Naive thymus-derived CD8-positive, alpha-beta T cell (primary cell): ENCODE data around the gene DTX3. TPM values are rescaled to one million over a fixed set of nuclear protein-coding genes. Genes with fewer than 3 reads are reported as not detected.

Experiments used
- ATAC-seq, 2 donors: fragments of 150-1000 bp; cut with Tn5 transposase in 1 of 2; sonication (Bioruptor Pico), chemical (Tn5 transposase) in 1 of 2; 1 replicate in 1 of 2; 2 replicates in 1 of 2; pipeline ENCODE4 v1.10.0; 2021; ENCODE audit warnings: mild to moderate bottlenecking in 2 of 2, moderate library complexity in 2 of 2
- POLR2A ChIA-PET: fragments of 350-600 bp; sonication (Branson Sonifier 250); formaldehyde crosslinking; loops from one replicate; lab custom pipeline; 2021; ENCODE audit warnings: antibody characterized with exemption; lab: Charles Lee
- DNase-seq, 10 donors: peaks; one replicate each; pipeline versions ENCODE4 v3.0.0 to v3.0.0-alpha.2; 2020 to 2022
- H3K27ac Mint-ChIP-seq, 10 donors: one replicate each; pipeline ENCODE4 v1.8.0; 2020 to 2022; ENCODE audit warnings: mild to moderate bottlenecking in 10 of 10, mixed read lengths in 10 of 10, moderate library complexity in 4 of 10, inconsistent platforms in 1 of 10
- H3K27me3 Mint-ChIP-seq, 5 donors: one replicate each; pipeline ENCODE4 v1.8.0; 2021 to 2022; ENCODE audit warnings: mixed read lengths in 5 of 5
- H3K36me3 Mint-ChIP-seq, 3 donors: one replicate each; pipeline ENCODE4 v1.8.0; 2020 to 2022; ENCODE audit warnings: mixed read lengths in 3 of 3, mild to moderate bottlenecking in 2 of 3, inconsistent platforms in 1 of 3
- H3K4me1 Mint-ChIP-seq, 4 donors: one replicate each; pipeline ENCODE4 v1.8.0; 2021 to 2022; ENCODE audit warnings: mixed read lengths in 4 of 4
- H3K4me3 Mint-ChIP-seq, 10 donors: one replicate each; pipeline ENCODE4 v1.8.0; 2020 to 2022; ENCODE audit warnings: mild to moderate bottlenecking in 10 of 10, mixed read lengths in 10 of 10, moderate library complexity in 6 of 10, inconsistent platforms in 1 of 10
- H3K9me3 Mint-ChIP-seq, 9 donors: one replicate each; pipeline ENCODE4 v1.8.0; 2020 to 2022; ENCODE audit warnings: mixed read lengths in 9 of 9, mild to moderate bottlenecking in 3 of 9, inconsistent platforms in 1 of 9, moderate library complexity in 1 of 9
- polyA plus RNA-seq, 3 donors: library from polyadenylated mRNA; unstranded; fragments of 300-500 nt; fragmentation: Illumina TruSeq; gene quantifications; one replicate each; pipeline ENCODE4 v1.2.3, GENCODE V29; 2021
- total RNA-seq, 8 experiments: library from RNA in 2 of 8; stranded (reverse) in 2 of 8; gene quantifications; one replicate each; pipeline ENCODE4 v1.2.3 and lab custom pipeline; 2021 to 2026

The DTX3 gene
- total and polyA plus RNA-seq, 5 experiments from 2014 or later, result 4.9 to 36.3 (median 9.4) TPM

- Mint-ChIP-seq H3K27ac (peak overlapping the region; percentile 1 to 97 (median 91)), H3K9me3 (no peaks in the 10 kb centered on the region), H3K36me3 (peaks cover 0 to 51% (median 16%) of the 10 kb centered on the region in 3 donors), H3K27me3 (no peaks in the 10 kb centered on the region), H3K4me1 (peaks cover 18 to 43% (median 35%) of the 10 kb centered on the region in 4 donors), H3K4me3 (peak overlapping the region; percentile 78 to 94 (median 85))
- ATAC-seq (peak; percentile 37 to 58), DNase-seq (peak in 1 of 10 donors; percentile 29)
- POLR2A ChIA-PET, result interaction anchor here (0.8 to 1.4 kb wide), 2 partner anchors 12 to 18 kb away, joined by 3 to 5 read pairs; partner anchors contain the start of gene PIP4K2C
These were observed 1.3 kb upstream of the DTX3 start for GRCh38 chr12:57603324-57603723.

- Mint-ChIP-seq H3K9me3 (no peaks in the 10 kb centered on the region), H3K27me3 (no peaks in the 10 kb centered on the region), H3K27ac (peak overlapping the region; percentile 86 to 97 (median 92)), H3K4me1 (peaks cover 18 to 43% (median 35%) of the 10 kb centered on the region in 4 donors), H3K36me3 (peaks cover 0 to 45% (median 16%) of the 10 kb centered on the region in 3 donors), H3K4me3 (peak overlapping the region; percentile 78 to 94 (median 85))
- no peak for DNase-seq
- POLR2A ChIA-PET, result interaction anchor here (0.7 to 1.4 kb wide), 3 partner anchors 12 to 90 kb away, joined by 3 to 5 read pairs (median 3); partner anchors contain the start of gene PIP4K2C
- no peak for ATAC-seq
These were observed 690 bp upstream of the DTX3 start for GRCh38 chr12:57603815-57604453.

GRCh38 chr12:57604992-57605810, 577 bp downstream of the DTX3 start:
- Mint-ChIP-seq H3K36me3 (peaks cover 0 to 32% (median 16%) of the 10 kb centered on the region in 3 donors), H3K4me3 (peak overlapping the region; percentile 78 to 94 (median 88)), H3K27ac (peak overlapping the region; percentile 79 to 96 (median 91)), H3K9me3 (no peaks in the 10 kb centered on the region), H3K27me3 (no peaks in the 10 kb centered on the region), H3K4me1 (peaks cover 19 to 45% (median 36%) of the 10 kb centered on the region in 4 donors)
- POLR2A ChIA-PET, result interaction anchor here (0.6 to 2.0 kb wide), 6 partner anchors 9 to 1310 kb away, joined by 3 to 5 read pairs (median 3); no protein-coding TSS in a partner anchor
- no peak for DNase-seq
- peak; percentile 56 to 68 for ATAC-seq

GRCh38 chr12:57605811-57606311, 1.2 kb downstream of the DTX3 start:
- H3K27ac Mint-ChIP-seq, result peak overlapping the region; percentile 79 to 96 (median 91)
- peak overlapping the region in 9 of 10 donors; percentile 75 to 90 (median 88) for H3K4me3 Mint-ChIP-seq
- H3K4me1 Mint-ChIP-seq, result peaks cover 22 to 52% (median 41%) of the 10 kb centered on the region in 4 donors
- DNase-seq (no peak), ATAC-seq (no peak)
- H3K27me3 Mint-ChIP-seq, result peaks cover 0 to 3% (median 0%) of the 10 kb centered on the region in 5 donors
- POLR2A ChIA-PET, result interaction anchor here (0.6 to 2.0 kb wide), 5 partner anchors 9 to 1311 kb away, joined by 3 to 5 read pairs (median 3); no protein-coding TSS in a partner anchor
- no peaks in the 10 kb centered on the region for H3K9me3 Mint-ChIP-seq
- H3K36me3 Mint-ChIP-seq, result peaks cover 0 to 25% (median 12%) of the 10 kb centered on the region in 3 donors

- peaks cover 22 to 55% (median 43%) of the 10 kb centered on the region in 4 donors for H3K4me1 Mint-ChIP-seq
- ATAC-seq (no peak), DNase-seq (no peak)
- H3K9me3 Mint-ChIP-seq, result no peaks in the 10 kb centered on the region
- H3K27me3 Mint-ChIP-seq, result peaks cover 0 to 3% (median 0%) of the 10 kb centered on the region in 5 donors
- peaks cover 0 to 20% (median 7%) of the 10 kb centered on the region in 3 donors for H3K36me3 Mint-ChIP-seq
- POLR2A ChIA-PET, result interaction anchor here (1.1 to 2.0 kb wide), 3 partner anchors 8 to 120 kb away, joined by 3 to 5 read pairs (median 5); no protein-coding TSS in a partner anchor
- peak overlapping the region in 2 of 10 donors; percentile 37 to 66 for H3K27ac Mint-ChIP-seq
- H3K4me3 Mint-ChIP-seq, result peak overlapping the region in 5 of 10 donors; percentile 8 to 88 (median 62)
These were observed 1.8 kb downstream of the DTX3 start for GRCh38 chr12:57606399-57606798.

GRCh38 chr12:57606821-57607220, 2.2 kb downstream of the DTX3 start:
- POLR2A ChIA-PET, result interaction anchor here (0.8 kb wide), 1 partner anchor 67 kb away, joined by 3 read pairs; no protein-coding TSS in a partner anchor

GRCh38 chr12:57607958-57608663, 3.5 kb downstream of the DTX3 start:
- DNase-seq, result no peak
- Mint-ChIP-seq H3K27me3 (peaks cover 0 to 10% (median 8%) of the 10 kb centered on the region in 5 donors), H3K27ac (peak overlapping the region in 1 of 10 donors; percentile 4), H3K9me3 (no peaks in the 10 kb centered on the region), H3K4me1 (peaks cover 18 to 48% (median 40%) of the 10 kb centered on the region in 4 donors), H3K4me3 (no peak overlapping the region), H3K36me3 (peaks cover 0 to 6% (median 1%) of the 10 kb centered on the region in 3 donors)
- ATAC-seq, result no peak
- POLR2A ChIA-PET, result interaction anchor here (0.5 kb wide), 1 partner anchor 15 kb away, joined by 3 read pairs; no protein-coding TSS in a partner anchor

More at GRCh38 chr12:57606821-57607220, 2.2 kb downstream of the DTX3 start:
- Mint-ChIP-seq H3K9me3 (no peaks in the 10 kb centered on the region), H3K27ac (peak overlapping the region in 1 of 10 donors; percentile 38), H3K36me3 (peaks cover 0 to 16% (median 3%) of the 10 kb centered on the region in 3 donors), H3K27me3 (peaks cover 0 to 3% (median 0%) of the 10 kb centered on the region in 5 donors), H3K4me3 (peak overlapping the region in 2 of 10 donors; percentile 8 to 10), H3K4me1 (peaks cover 22 to 55% (median 44%) of the 10 kb centered on the region in 4 donors)
- ATAC-seq (no peak), DNase-seq (no peak)

GRCh38 chr12:57609101-57609780, 4.6 kb downstream of the DTX3 start:
- H3K27me3 Mint-ChIP-seq, result peaks cover 0 to 18% (median 8%) of the 10 kb centered on the region in 5 donors
- peaks cover 0 to 6% (median 1%) of the 10 kb centered on the region in 3 donors for H3K36me3 Mint-ChIP-seq
- H3K27ac Mint-ChIP-seq, result no peak overlapping the region
- no peaks in the 10 kb centered on the region for H3K9me3 Mint-ChIP-seq
- H3K4me3 Mint-ChIP-seq, result peak overlapping the region in 1 of 10 donors; percentile 6
- H3K4me1 Mint-ChIP-seq, result peaks cover 12 to 37% (median 31%) of the 10 kb centered on the region in 4 donors
- no peak for DNase-seq
- ATAC-seq, result no peak
- POLR2A ChIA-PET, result interaction anchor here (0.6 kb wide), 1 partner anchor 132 kb away, joined by 3 read pairs; no protein-coding TSS in a partner anchor

GRCh38 chr12:57609781-57610553, 5.3 kb downstream of the DTX3 start:
- POLR2A ChIA-PET, result interaction anchor here (0.6 to 0.8 kb wide), 3 partner anchors 33 to 132 kb away, joined by 3 read pairs; no protein-coding TSS in a partner anchor
- Mint-ChIP-seq H3K27ac (peak overlapping the region in 6 of 10 donors; percentile 43 to 89 (median 59)), H3K36me3 (peaks cover 0 to 6% (median 1%) of the 10 kb centered on the region in 3 donors), H3K9me3 (no peaks in the 10 kb centered on the region), H3K27me3 (peaks cover 0 to 22% (median 8%) of the 10 kb centered on the region in 5 donors), H3K4me1 (peaks cover 12 to 39% (median 26%) of the 10 kb centered on the region in 4 donors), H3K4me3 (peak overlapping the region; percentile 69 to 88 (median 84))
- ATAC-seq, result no peak
- DNase-seq, result no peak

- peak overlapping the region; percentile 69 to 88 (median 84) for H3K4me3 Mint-ChIP-seq
- H3K36me3 Mint-ChIP-seq, result peaks cover 0 to 5% (median 1%) of the 10 kb centered on the region in 3 donors
- peak overlapping the region in 7 of 10 donors; percentile 34 to 89 (median 58) for H3K27ac Mint-ChIP-seq
- DNase-seq, result peak in 1 of 10 donors; percentile 24
- ATAC-seq, result peak; percentile 57
- H3K27me3 Mint-ChIP-seq, result peaks cover 1 to 29% (median 8%) of the 10 kb centered on the region in 5 donors
- H3K4me1 Mint-ChIP-seq, result peaks cover 6 to 33% (median 20%) of the 10 kb centered on the region in 4 donors
- POLR2A ChIA-PET, result interaction anchor here (0.6 to 1.2 kb wide), 5 partner anchors 11 to 329 kb away, joined by 3 read pairs; no protein-coding TSS in a partner anchor
- H3K9me3 Mint-ChIP-seq, result no peaks in the 10 kb centered on the region
These were observed 6.0 kb downstream of the DTX3 start for GRCh38 chr12:57610554-57611107.
